HEK293 (cell line): Measurements from ENCODE around the gene USP21.

ENCODE experiments used
- EGR2 ChIP-seq: fragments of 450-650 bp; formaldehyde crosslinking; IDR thresholded peaks from 2 replicates; pipeline ENCODE4 v1.5.1; 2016; ENCODE audit warnings: low read depth, missing biosample characterization, missing genetic modification characterization
- GLIS2 ChIP-seq: fragments of 450-650 bp; formaldehyde crosslinking; IDR thresholded peaks from 2 replicates; pipeline ENCODE4 v1.5.1; 2016; ENCODE audit warnings: missing biosample characterization, missing genetic modification characterization
- HOXA7 ChIP-seq: sonication (generic); formaldehyde crosslinking; IDR thresholded peaks from 2 replicates; pipeline ENCODE4 v1.8.1; 2022; ENCODE audit warnings: missing genetic modification reagents, borderline replicate concordance
- KLF17 ChIP-seq: fragments of 450-650 bp; formaldehyde crosslinking; IDR thresholded peaks from 2 replicates; pipeline ENCODE4 v1.5.1; 2016; ENCODE audit warnings: missing biosample characterization, missing genetic modification characterization
- KLF9 ChIP-seq: fragments of 450-650 bp; formaldehyde crosslinking; IDR thresholded peaks from 2 replicates; pipeline ENCODE4 v1.5.1; 2016; ENCODE audit warnings: missing biosample characterization, missing genetic modification characterization, low read depth
- MEIS1 ChIP-seq: sonication (generic); formaldehyde crosslinking; IDR thresholded peaks from 2 replicates; pipeline ENCODE4 v1.8.1; 2022; ENCODE audit warnings: missing genetic modification reagents, mild to moderate bottlenecking, borderline replicate concordance
- MZF1 ChIP-seq: fragments of 450-650 bp; formaldehyde crosslinking; IDR thresholded peaks from 2 replicates; pipeline ENCODE4 v1.5.1; 2017; ENCODE audit warnings: missing biosample characterization, missing genetic modification characterization, borderline replicate concordance
- OSR2 ChIP-seq: fragments of 450-650 bp; formaldehyde crosslinking; IDR thresholded peaks from 2 replicates; pipeline ENCODE4 v1.5.1; 2016; ENCODE audit warnings: missing biosample characterization, missing genetic modification characterization
- PATZ1 ChIP-seq: fragments of 450-650 bp; formaldehyde crosslinking; IDR thresholded peaks from 2 replicates; pipeline ENCODE4 v1.5.1; 2016; ENCODE audit warnings: missing biosample characterization, missing genetic modification characterization
- PRDM10 ChIP-seq: fragments of 450-650 bp; formaldehyde crosslinking; IDR thresholded peaks from 2 replicates; pipeline ENCODE4 v1.5.1; 2016; ENCODE audit warnings: missing biosample characterization, missing genetic modification characterization
- SCRT1 ChIP-seq: fragments of 450-650 bp; formaldehyde crosslinking; IDR thresholded peaks from 2 replicates; pipeline ENCODE4 v1.5.1; 2016; ENCODE audit warnings: missing biosample characterization, missing genetic modification characterization, borderline replicate concordance
- ZBTB26 ChIP-seq: fragments of 450-650 bp; formaldehyde crosslinking; optimal IDR thresholded peaks from 2 replicates; pipeline ENCODE3; 2016; ENCODE audit warnings: missing biosample characterization, mild to moderate bottlenecking, missing genetic modification characterization
- ZBTB48 ChIP-seq: fragments of 450-650 bp; formaldehyde crosslinking; IDR thresholded peaks from 2 replicates; pipeline ENCODE4 v1.5.1; 2016; ENCODE audit warnings: missing biosample characterization, missing genetic modification characterization
- ZFP37 ChIP-seq: fragments of 450-650 bp; formaldehyde crosslinking; IDR thresholded peaks from 2 replicates; pipeline ENCODE4 v1.5.1; 2016; ENCODE audit warnings: missing biosample characterization, missing genetic modification characterization
- ZFP69B ChIP-seq: fragments of 450-650 bp; formaldehyde crosslinking; IDR thresholded peaks from 2 replicates; pipeline ENCODE4 v1.5.1; 2016; ENCODE audit warnings: missing biosample characterization, missing genetic modification characterization
- ZNF19 ChIP-seq: fragments of 450-650 bp; formaldehyde crosslinking; IDR thresholded peaks from 2 replicates; pipeline ENCODE4; 2016; ENCODE audit warnings: missing biosample characterization, missing genetic modification characterization, low read depth
- ZNF2 ChIP-seq: fragments of 450-650 bp; formaldehyde crosslinking; IDR thresholded peaks from 2 replicates; pipeline ENCODE4 v1.5.1; 2016; ENCODE audit warnings: missing biosample characterization, missing genetic modification characterization
- ZNF23 ChIP-seq: fragments of 450-650 bp; formaldehyde crosslinking; IDR thresholded peaks from 2 replicates; pipeline ENCODE4 v1.5.1; 2016; ENCODE audit warnings: missing biosample characterization, missing genetic modification characterization, borderline replicate concordance
- ZNF324 ChIP-seq: fragments of 450-650 bp; formaldehyde crosslinking; IDR thresholded peaks from 2 replicates; pipeline ENCODE4 v1.5.1; 2016; ENCODE audit warnings: missing biosample characterization, missing genetic modification characterization
- ZNF341 ChIP-seq: fragments of 450-650 bp; formaldehyde crosslinking; IDR thresholded peaks from 2 replicates; pipeline ENCODE4; 2016; ENCODE audit warnings: low read depth, missing biosample characterization, missing genetic modification characterization
- ZNF37A ChIP-seq: fragments of 450-650 bp; IDR thresholded peaks from 2 replicates; pipeline ENCODE4 v1.5.1; 2018; ENCODE audit warnings: missing biosample characterization, missing genetic modification characterization
- ZNF404 ChIP-seq: fragments of 450-650 bp; formaldehyde crosslinking; IDR thresholded peaks from 2 replicates; pipeline ENCODE4 v1.5.1; 2017; ENCODE audit warnings: missing biosample characterization, missing genetic modification characterization
- ZNF423 ChIP-seq: fragments of 450-650 bp; formaldehyde crosslinking; IDR thresholded peaks from 2 replicates; pipeline ENCODE4 v1.5.1; 2016; ENCODE audit warnings: missing biosample characterization, missing genetic modification characterization
- ZNF513 ChIP-seq: fragments of 450-650 bp; IDR thresholded peaks from 2 replicates; pipeline ENCODE4 v1.5.1; 2018; ENCODE audit warnings: missing biosample characterization, missing genetic modification characterization
- ZNF558 ChIP-seq: fragments of 450-650 bp; formaldehyde crosslinking; IDR thresholded peaks from 2 replicates; pipeline ENCODE4 v1.5.1; 2016; ENCODE audit warnings: missing biosample characterization, missing genetic modification characterization
- ZNF560 ChIP-seq: fragments of 450-650 bp; formaldehyde crosslinking; IDR thresholded peaks from 2 replicates; pipeline ENCODE4 v1.5.1; 2017; ENCODE audit warnings: missing biosample characterization, missing genetic modification characterization, borderline replicate concordance
- ZNF585B ChIP-seq: fragments of 450-650 bp; formaldehyde crosslinking; IDR thresholded peaks from 2 replicates; pipeline ENCODE4 v1.5.1; 2016; ENCODE audit warnings: missing biosample characterization, missing genetic modification characterization
- ZNF610 ChIP-seq: fragments of 450-650 bp; formaldehyde crosslinking; IDR thresholded peaks from 2 replicates; pipeline ENCODE4 v1.5.1; 2016; ENCODE audit warnings: missing biosample characterization, missing genetic modification characterization, borderline replicate concordance
- ZNF626 ChIP-seq: fragments of 450-650 bp; sonication (Bioruptor Pico); formaldehyde crosslinking; IDR thresholded peaks from 2 replicates; pipeline ENCODE4 v1.5.1; 2018; ENCODE audit warnings: missing biosample characterization, missing genetic modification characterization, inconsistent platforms
- ZNF670 ChIP-seq: fragments of 450-650 bp; formaldehyde crosslinking; IDR thresholded peaks from 2 replicates; pipeline ENCODE4 v1.5.1; 2016; ENCODE audit warnings: missing biosample characterization, missing genetic modification characterization, low read depth
- ZNF830 ChIP-seq: fragments of 450-650 bp; IDR thresholded peaks from 2 replicates; pipeline ENCODE4 v1.5.0; 2018; ENCODE audit warnings: missing biosample characterization, missing genetic modification characterization, low read depth, mild to moderate bottlenecking, moderate library complexity

The USP21 gene

GRCh38 chr1:161153682-161154337 lies 5.5 kb upstream of the USP21 start, which contains the start of gene UFC1 (continued):
- TF ChIP-seq ZNF585B (tag by site-specific recombination) (no peak), ZFP37 (tag by site-specific recombination) (peak; percentile 97), ZNF558 (tag by site-specific recombination) (0 out of 2 replicates have a peak, but pooled peaks have one; percentile 52), KLF17 (tag by site-specific recombination) (0 out of 2 replicates have a peak, but pooled peaks have one; percentile 86), MEIS1 (no peak), ZNF19 (no peak), HOXA7 (CRISPR knock-in tag) (no peak), MZF1 (tag by site-specific recombination) (peak; percentile 85), GLIS2 (tag by site-specific recombination) (no peak), ZNF341 (tag by site-specific recombination) (peak; percentile 31; the same call in 1 of the 2 replicates), ZNF830 (tag by site-specific recombination) (no peak), ZNF610 (tag by site-specific recombination) (0 out of 2 replicates have a peak, but pooled peaks have one; percentile 30), SCRT1 (tag by site-specific recombination) (peak; percentile 96), PATZ1 (tag by site-specific recombination) (no peak; the same call in 1 of the 2 replicates), ZNF404 (tag by site-specific recombination) (no peak), ZNF626 (tag by site-specific recombination) (no peak), PRDM10 (tag by site-specific recombination) (peak; percentile 74), EGR2 (tag by site-specific recombination) (no peak), ZNF423 (tag by site-specific recombination) (no peak), OSR2 (tag by site-specific recombination) (no peak), ZBTB48 (tag by site-specific recombination) (peak; percentile 75; the same call in 1 of the 2 replicates), ZNF23 (tag by site-specific recombination) (no peak), ZNF37A (tag by site-specific recombination) (no peak), ZNF513 (tag by site-specific recombination) (no peak; the same call in 1 of the 2 replicates), ZNF560 (tag by site-specific recombination) (no peak), ZNF324 (tag by site-specific recombination) (peak; percentile 97), ZNF670 (tag by site-specific recombination) (no peak), ZFP69B (peak; percentile 83), ZNF2 (tag by site-specific recombination) (peak; percentile 98), KLF9 (tag by site-specific recombination) (peak; percentile 46; the same call in 1 of the 2 replicates), ZBTB26 (tag by site-specific recombination) (peak; percentile 18)
